CD1c-positive myeloid dendritic cell (primary cell): ENCODE data around the gene DEFB123.

Source experiments
- DNase-seq: peaks from one replicate; pipeline ENCODE4 v3.0.0-alpha.2; 2016; ENCODE audit errors: extremely low spot score

DEFB123 gene

GRCh38 chr20:31473331-31474096 lies 33.1 kb downstream of the DEFB123 start:
- DNase-seq, result no peak

- DNase-seq, result peak; percentile 23
These were observed 33.6 kb downstream of the DEFB123 start for GRCh38 chr20:31474097-31474436.

GRCh38 chr20:31474758-31475427 lies 34.5 kb downstream of the DEFB123 start, which contains the start of the genes DEFB124 and REM1:
TSS of gene DEFB124 (minus strand) at chr20:31475127. CDS start at chr20:31473013, 2,114 bp downstream.
TSS of gene REM1 (plus strand) at chr20:31475288. CDS start at chr20:31476446, 1,158 bp downstream.
- no peak for DNase-seq

GRCh38 chr20:31475472-31476293 lies 35.3 kb downstream of the DEFB123 start:
- DNase-seq, result no peak

GRCh38 chr20:31476294-31476585 lies 35.8 kb downstream of the DEFB123 start:
- no peak for DNase-seq

- DNase-seq, result no peak
These were observed 36.3 kb downstream of the DEFB123 start for GRCh38 chr20:31476643-31477215.

GRCh38 chr20:31484001-31484400 lies 43.6 kb downstream of the DEFB123 start:
- DNase-seq, result no peak

- no peak for DNase-seq
These were observed 45.3 kb downstream of the DEFB123 start for GRCh38 chr20:31485450-31486339.

- DNase-seq, result no peak
These were observed 47.7 kb downstream of the DEFB123 start for GRCh38 chr20:31488115-31488514.

- no peak for DNase-seq
These were observed 48.7 kb downstream of the DEFB123 start for GRCh38 chr20:31489152-31489551.

- DNase-seq, result no peak
These were observed 50.3 kb downstream of the DEFB123 start for GRCh38 chr20:31490752-31491151.

- DNase-seq, result peak; percentile 20
These were observed 53.7 kb downstream of the DEFB123 start for GRCh38 chr20:31494131-31494530.

GRCh38 chr20:31496761-31497295 lies 56.4 kb downstream of the DEFB123 start:
- DNase-seq, result no peak

- DNase-seq, result no peak
These were observed 57.6 kb downstream of the DEFB123 start for GRCh38 chr20:31497838-31498540.
